Muscle of leg (tissue), 11 donors: Measurements from ENCODE around the gene HLTF. TPM values are rescaled to one million over a fixed set of nuclear protein-coding genes. Genes with fewer than 3 reads are reported as not detected.

Experiments
- DNase-seq: peaks from one replicate; pipeline ENCODE4 v3.0.0; 2013
- H3K27ac ChIP-seq: one replicate; pipeline ENCODE4 v1.5.1; 2013; ENCODE audit warnings: mild to moderate bottlenecking, low read length, control low read depth
- H3K27me3 ChIP-seq: one replicate; pipeline ENCODE4 v1.6.1; 2013; ENCODE audit warnings: low read length; ENCODE audit not compliant: control insufficient read depth, insufficient read depth
- H3K36me3 ChIP-seq: one replicate; pipeline ENCODE4 v1.6.1; 2013; ENCODE audit warnings: low read length; ENCODE audit not compliant: control insufficient read depth, insufficient read depth
- H3K4me1 ChIP-seq: one replicate; pipeline ENCODE4 v1.6.1; 2013; ENCODE audit warnings: low read length; ENCODE audit not compliant: control insufficient read depth, insufficient read depth
- H3K4me3 ChIP-seq: one replicate; pipeline ENCODE4 v1.5.1; 2013; ENCODE audit warnings: low read length, control low read depth
- H3K9me3 ChIP-seq: replicated peaks from 2 replicates; pipeline ENCODE4 v1.6.1; 2013; ENCODE audit warnings: low read depth, low read length; ENCODE audit not compliant: control insufficient read depth
- WGBS: methylation state at CpG from one replicate; pipeline ENCODE4 v1.1.5; 2013; ENCODE audit warnings: missing lambda C conversion rate; ENCODE audit not compliant: insufficient coverage; 5-methylcytosine and 5-hydroxymethylcytosine counted together
- polyA plus RNA-seq, 8 donors: library from polyadenylated mRNA; unstranded; fragments of 120-200 nt; gene quantifications; one replicate each; pipeline versions ENCODE4 v1.2.1 to v1.2.3, GENCODE V29; 2013; ENCODE audit warnings: inconsistent platforms in 1 of 8, low replicate concordance in 1 of 8; ENCODE audit not compliant: insufficient read length in 8 of 8, insufficient read depth in 1 of 8
- total RNA-seq: library from RNA; stranded (reverse); fragments of 120-200 nt; gene quantifications from one replicate; pipeline ENCODE4 v1.2.4, GENCODE V29; 2013

Gene HLTF
- total and polyA plus RNA-seq, 9 donors = 14.7 to 24.6 (median 19.4) TPM

DNA sequence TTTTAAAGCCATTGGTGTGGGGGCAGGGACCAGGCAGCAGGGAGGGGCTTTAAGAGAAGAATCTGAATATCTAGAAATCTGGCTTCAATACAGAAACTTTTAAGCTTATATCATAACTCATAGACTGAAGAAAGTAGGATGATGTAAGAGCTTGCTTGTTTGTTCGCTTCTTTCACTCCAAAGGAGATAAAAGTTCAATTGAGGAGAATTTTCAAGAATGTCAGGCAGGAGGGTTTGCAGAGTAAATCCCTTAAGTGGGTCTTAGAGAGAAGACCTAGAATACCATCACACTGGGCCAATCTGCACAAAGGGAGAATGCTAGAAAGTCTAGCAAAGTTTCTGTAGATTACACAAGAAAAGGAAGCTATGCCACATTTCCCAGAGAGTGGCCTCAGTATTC, 4.1 kb upstream of the HLTF start:
- WGBS = no CpG with 5 or more reads among the region's 1 CpG
- H3K27ac ChIP-seq = no peak overlapping the region
- no peaks in the 10 kb centered on the region for H3K27me3 ChIP-seq
- no peak overlapping the region for H3K4me3 ChIP-seq
- no peak for DNase-seq
- H3K4me1 ChIP-seq = peaks cover 6% of the 10 kb centered on the region
- H3K9me3 ChIP-seq = peaks cover 3% of the 10 kb centered on the region
- no peaks in the 10 kb centered on the region for H3K36me3 ChIP-seq

DNA sequence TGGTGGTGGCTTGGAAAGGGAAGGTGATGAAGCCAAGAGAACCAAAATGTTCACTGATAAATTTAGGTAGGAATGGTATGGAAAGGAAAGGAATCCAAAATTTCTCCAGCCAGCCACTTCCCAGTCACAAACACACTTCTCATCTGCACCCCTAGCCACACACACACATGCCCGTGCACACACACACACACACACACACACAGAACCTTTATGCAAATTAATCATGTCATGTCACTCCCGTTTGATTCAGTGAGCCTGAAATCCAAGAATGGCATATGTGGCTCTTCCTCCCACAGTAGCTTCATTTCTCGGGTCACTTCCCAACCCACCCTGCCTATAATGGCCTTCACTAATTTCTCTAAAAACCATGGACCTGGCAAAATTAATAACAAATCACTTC, 3.1 kb upstream of the HLTF start:
- Histone ChIP-seq H3K27ac (no peak overlapping the region), H3K36me3 (peaks cover under 1% of the 10 kb centered on the region), H3K27me3 (no peaks in the 10 kb centered on the region), H3K9me3 (peaks cover 3% of the 10 kb centered on the region), H3K4me1 (peaks cover 12% of the 10 kb centered on the region), H3K4me3 (no peak overlapping the region)
- 81% methylated on average over 3 of the region's 3 CpGs for whole genome bisulfite sequencing
- no peak for DNase-seq

- Histone ChIP-seq H3K36me3 (peaks cover 2% of the 10 kb centered on the region), H3K27me3 (no peaks in the 10 kb centered on the region), H3K9me3 (peaks cover 3% of the 10 kb centered on the region), H3K27ac (no peak overlapping the region), H3K4me1 (peaks cover 12% of the 10 kb centered on the region), H3K4me3 (no peak overlapping the region)
- no peak for DNase-seq
- 96% methylated on average over 12 of the region's 15 CpGs for WGBS
Measured at GRCh38 chr3:149087208-149087607, 875 bp upstream of the HLTF start.

GRCh38 chr3:149085828-149086231, 503 bp downstream of the HLTF start:
- peak overlapping the region; percentile 74 for H3K27ac ChIP-seq
- H3K9me3 ChIP-seq = peaks cover 3% of the 10 kb centered on the region
- peak overlapping the region; percentile 84 for H3K4me3 ChIP-seq
- H3K4me1 ChIP-seq = peaks cover 12% of the 10 kb centered on the region
- WGBS = 0% methylated on average over 16 of the region's 21 CpGs
- no peaks in the 10 kb centered on the region for H3K27me3 ChIP-seq
- peak; percentile 48 for DNase-seq
- peaks cover 2% of the 10 kb centered on the region for H3K36me3 ChIP-seq

- Histone ChIP-seq H3K4me3 (no peak overlapping the region), H3K27me3 (no peaks in the 10 kb centered on the region), H3K9me3 (no peaks in the 10 kb centered on the region), H3K36me3 (peaks cover 5% of the 10 kb centered on the region), H3K4me1 (peaks cover 11% of the 10 kb centered on the region), H3K27ac (no peak overlapping the region)
- no CpG with 5 or more reads among the region's 1 CpG for WGBS
- no peak for DNase-seq
Measured at GRCh38 chr3:149081772-149082171, 4.6 kb downstream of the HLTF start.

DNA sequence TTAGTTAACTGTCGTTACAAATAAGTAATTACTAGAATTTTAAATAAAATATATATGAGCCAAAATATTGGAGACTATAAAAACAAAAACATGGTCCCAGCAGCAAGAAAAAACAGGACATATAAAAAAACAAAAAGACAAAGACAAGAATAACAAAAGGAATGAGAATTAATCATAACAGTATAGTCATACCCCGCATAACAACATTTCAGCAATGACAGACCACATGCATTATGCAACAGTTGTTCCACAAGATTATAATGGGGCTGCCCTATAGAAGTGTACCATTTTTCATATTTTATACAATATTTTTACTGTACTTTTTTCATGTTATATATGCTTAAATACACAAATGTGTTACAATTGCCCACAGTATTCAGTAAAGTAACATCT, 5.6 kb downstream of the HLTF start:
- DNase-seq = no peak
- WGBS = no CpG with 5 or more reads among the region's 2 CpGs
- Histone ChIP-seq H3K36me3 (peaks cover 5% of the 10 kb centered on the region), H3K4me3 (no peak overlapping the region), H3K9me3 (no peaks in the 10 kb centered on the region), H3K4me1 (peaks cover 8% of the 10 kb centered on the region), H3K27ac (no peak overlapping the region), H3K27me3 (no peaks in the 10 kb centered on the region)

GRCh38 chr3:149080011-149080698, 6.2 kb downstream of the HLTF start:
- H3K9me3 ChIP-seq = no peaks in the 10 kb centered on the region
- H3K27ac ChIP-seq = no peak overlapping the region
- H3K27me3 ChIP-seq = no peaks in the 10 kb centered on the region
- H3K36me3 ChIP-seq = peaks cover 5% of the 10 kb centered on the region
- DNase-seq = no peak
- peaks cover 2% of the 10 kb centered on the region for H3K4me1 ChIP-seq
- WGBS = no CpG with 5 or more reads among the region's 3 CpGs
- H3K4me3 ChIP-seq = no peak overlapping the region

DNA sequence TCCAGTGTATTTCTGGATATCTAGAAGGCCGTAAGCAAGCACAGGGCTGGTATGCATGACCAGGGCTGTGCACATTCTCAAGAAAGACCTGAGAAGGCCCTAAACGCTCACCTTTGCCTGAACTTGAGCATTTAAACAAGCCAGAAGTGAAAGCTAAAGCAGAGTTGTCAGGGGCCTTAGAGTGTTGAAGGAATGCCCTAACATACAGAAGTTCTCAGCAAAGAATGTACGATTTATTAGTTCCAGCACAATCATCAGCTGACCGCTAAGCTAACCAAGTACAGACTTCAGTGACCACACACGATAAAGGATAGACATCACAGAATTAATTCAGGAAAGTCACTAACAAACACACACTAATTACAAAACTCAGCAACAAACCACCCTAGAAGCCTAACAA, 8.7 kb downstream of the HLTF start:
- WGBS = 63% methylated on average over 5 of the region's 5 CpGs
- Histone ChIP-seq H3K36me3 (peaks cover 7% of the 10 kb centered on the region), H3K9me3 (no peaks in the 10 kb centered on the region)

GRCh38 chr3:149067883-149068282, 18.4 kb downstream of the HLTF start:
- WGBS = 95% methylated on average over 5 of the region's 8 CpGs
- no peaks in the 10 kb centered on the region for H3K9me3 ChIP-seq

More for the DNA sequence above, 8.7 kb downstream of the HLTF start:
- no peak overlapping the region for H3K4me3 ChIP-seq
- H3K27me3 ChIP-seq = no peaks in the 10 kb centered on the region
- peak; percentile 8 for DNase-seq
- no peaks in the 10 kb centered on the region for H3K4me1 ChIP-seq
- no peak overlapping the region for H3K27ac ChIP-seq

DNA sequence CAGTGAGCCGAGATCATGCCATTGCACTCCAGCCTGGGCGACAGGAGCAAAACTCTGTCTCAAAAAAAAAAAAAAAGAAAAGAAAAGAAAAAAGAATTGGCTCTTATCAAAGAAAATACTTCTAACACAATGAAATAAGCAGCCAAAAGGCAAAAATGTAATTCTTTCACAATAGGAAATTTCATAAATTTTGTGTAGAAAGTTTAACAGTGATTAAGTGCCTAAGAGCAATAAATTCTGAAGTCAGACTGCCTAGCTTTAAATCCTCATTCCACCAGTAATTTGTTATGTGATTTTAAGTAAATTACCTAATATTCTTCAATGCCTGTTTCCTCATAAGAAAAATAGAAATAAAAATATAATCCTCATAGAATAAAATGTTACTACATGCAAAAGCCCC, 24.6 kb downstream of the HLTF start:
- Histone ChIP-seq H3K9me3 (no peaks in the 10 kb centered on the region), H3K4me1 (no peaks in the 10 kb centered on the region), H3K36me3 (peaks cover 11% of the 10 kb centered on the region), H3K27ac (no peak overlapping the region), H3K27me3 (no peaks in the 10 kb centered on the region), H3K4me3 (no peak overlapping the region)
- no CpG with 5 or more reads among the region's 2 CpGs for WGBS
- no peak for DNase-seq

More at GRCh38 chr3:149067883-149068282, 18.4 kb downstream of the HLTF start:
- Histone ChIP-seq H3K36me3 (peaks cover 15% of the 10 kb centered on the region), H3K27me3 (no peaks in the 10 kb centered on the region), H3K27ac (no peak overlapping the region), H3K4me3 (no peak overlapping the region), H3K4me1 (no peaks in the 10 kb centered on the region)
- no peak for DNase-seq

GRCh38 chr3:149058602-149059001, 27.7 kb downstream of the HLTF start:
- Histone ChIP-seq H3K4me1 (no peaks in the 10 kb centered on the region), H3K9me3 (no peaks in the 10 kb centered on the region), H3K27me3 (no peaks in the 10 kb centered on the region), H3K27ac (no peak overlapping the region), H3K4me3 (no peak overlapping the region), H3K36me3 (peaks cover 13% of the 10 kb centered on the region)
- no peak for DNase-seq
- no CpG with 5 or more reads among the region's 1 CpG for WGBS
